IPS-18a (cell line): ENCODE data around the gene TMCO4.

ENCODE experiments used
- H3K27ac ChIP-seq: one replicate; pipeline ENCODE4 v1.5.1; 2013; ENCODE audit warnings: low read length
- H3K27me3 ChIP-seq: one replicate; pipeline ENCODE4 v1.6.1; 2013; ENCODE audit warnings: mild to moderate bottlenecking, low read length; ENCODE audit not compliant: control insufficient read depth, insufficient read depth
- H3K36me3 ChIP-seq: one replicate; pipeline ENCODE4 v1.6.1; 2013; ENCODE audit warnings: low read depth, low read length; ENCODE audit not compliant: control insufficient read depth
- H3K4me1 ChIP-seq: one replicate; pipeline ENCODE4 v1.6.1; 2013; ENCODE audit warnings: low read depth, low read length; ENCODE audit not compliant: control insufficient read depth
- H3K4me3 ChIP-seq: one replicate; pipeline ENCODE4 v1.5.1; 2013; ENCODE audit warnings: low read length
- H3K9ac ChIP-seq: one replicate; pipeline ENCODE4 v1.6.1; 2013; ENCODE audit warnings: mild to moderate bottlenecking, low read length, moderate library complexity
- H3K9me3 ChIP-seq: one replicate; pipeline ENCODE4 v1.6.1; 2013; ENCODE audit warnings: low read depth, low read length; ENCODE audit not compliant: control insufficient read depth

Gene TMCO4

DNA sequence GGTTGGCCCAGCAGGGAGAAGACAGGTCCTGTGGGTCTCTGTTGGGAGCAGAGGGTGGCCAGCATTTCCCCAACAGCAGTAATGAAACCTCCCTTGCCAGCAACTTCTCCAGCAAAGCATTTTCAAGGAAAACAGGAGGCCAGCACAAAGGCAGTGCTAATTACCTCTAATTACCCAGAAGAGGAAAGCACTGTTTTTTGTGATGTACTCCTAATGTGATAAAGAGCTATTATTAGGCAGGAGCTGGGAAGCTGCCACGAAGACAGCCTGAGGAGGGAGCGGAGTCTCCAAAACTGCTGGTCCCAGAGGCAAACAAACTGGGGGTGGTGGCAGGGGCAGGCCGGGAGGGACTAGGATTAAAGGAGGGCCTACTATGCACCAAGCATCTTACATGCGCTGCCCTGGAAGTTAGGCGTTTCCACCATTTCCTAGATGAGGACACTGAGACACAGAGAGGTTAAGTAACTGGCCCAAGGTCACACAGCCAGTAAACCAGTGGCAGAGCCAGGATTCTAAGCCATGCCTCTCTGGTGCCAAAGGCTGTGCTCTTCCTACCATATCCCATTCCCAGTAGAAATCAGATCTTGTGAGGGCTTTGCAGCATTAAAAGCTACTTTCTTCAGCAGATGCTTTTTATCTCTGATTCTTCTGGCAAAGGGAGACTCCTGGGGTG, 110.5 kb downstream of the TMCO4 start:
- Histone ChIP-seq H3K36me3 (no peaks in the 10 kb centered on the region), H3K4me1 (peaks cover 4% of the 10 kb centered on the region), H3K9ac (no peak overlapping the region), H3K4me3 (no peak overlapping the region), H3K27ac (no peak overlapping the region), H3K9me3 (no peaks in the 10 kb centered on the region), H3K27me3 (no peaks in the 10 kb centered on the region)

DNA sequence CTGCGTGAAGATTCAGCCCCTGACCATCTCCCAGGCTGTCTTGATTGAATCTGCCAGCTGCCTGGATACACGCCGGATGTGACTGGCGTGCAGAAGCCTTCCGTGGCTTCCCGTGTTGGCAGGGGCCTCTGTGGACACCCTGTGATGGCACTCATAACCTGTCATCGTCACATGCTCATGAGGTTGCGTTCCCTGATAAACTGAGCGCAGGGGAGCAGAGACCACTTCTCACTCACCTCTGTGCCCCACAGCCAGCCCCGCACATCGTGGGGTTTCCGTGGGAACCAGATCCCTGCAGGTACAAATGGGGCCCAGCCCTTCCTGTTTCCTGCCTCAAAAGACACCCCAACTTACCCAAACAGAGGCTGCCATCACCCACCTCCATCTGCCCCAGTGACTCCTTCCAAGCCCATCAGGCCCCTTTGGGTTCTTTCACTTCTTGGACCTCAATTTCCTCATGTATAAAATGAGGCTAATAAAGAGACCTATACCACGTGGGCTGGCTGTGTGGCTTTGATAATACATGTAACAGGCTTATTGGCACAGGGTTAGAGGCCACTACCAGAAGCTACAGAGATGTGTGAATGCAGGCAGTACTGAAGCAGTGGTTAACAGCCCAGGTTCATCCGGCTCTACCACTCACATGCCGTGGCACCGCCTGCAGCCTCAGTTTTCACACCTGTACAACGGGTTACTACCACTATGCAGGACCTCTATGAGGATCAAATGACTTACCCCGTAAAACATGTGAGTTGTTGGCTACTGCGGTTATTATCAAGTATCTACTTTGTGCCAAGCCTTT, 111.5 kb downstream of the TMCO4 start:
- Histone ChIP-seq H3K4me3 (no peak overlapping the region), H3K9ac (no peak overlapping the region), H3K27ac (no peak overlapping the region), H3K4me1 (peaks cover 4% of the 10 kb centered on the region), H3K27me3 (no peaks in the 10 kb centered on the region), H3K36me3 (no peaks in the 10 kb centered on the region), H3K9me3 (no peaks in the 10 kb centered on the region)

DNA sequence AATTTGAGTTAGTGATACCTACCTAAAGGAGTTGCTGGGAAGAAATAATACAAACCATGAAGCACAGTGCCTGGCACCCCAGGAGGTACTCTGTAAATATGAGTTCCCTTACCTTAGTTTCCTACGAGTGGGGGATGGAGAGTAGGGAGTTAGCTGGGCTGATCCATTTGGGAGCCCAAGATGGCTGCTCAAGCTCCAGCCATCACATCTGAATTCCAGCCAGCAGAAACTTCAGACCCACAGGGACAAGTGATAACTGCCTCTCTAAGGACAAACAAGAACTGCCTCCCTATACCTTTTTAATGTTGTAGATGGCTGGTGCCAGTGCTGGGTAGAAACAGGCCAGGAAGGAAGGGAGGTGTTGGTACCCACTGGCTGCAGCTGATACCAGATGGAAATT, 112.3 kb downstream of the TMCO4 start:
- H3K27me3 ChIP-seq, result no peaks in the 10 kb centered on the region
- H3K9me3 ChIP-seq, result no peaks in the 10 kb centered on the region
- no peak overlapping the region for H3K9ac ChIP-seq
- H3K36me3 ChIP-seq, result no peaks in the 10 kb centered on the region
- H3K27ac ChIP-seq, result no peak overlapping the region
- peaks cover 4% of the 10 kb centered on the region for H3K4me1 ChIP-seq
- no peak overlapping the region for H3K4me3 ChIP-seq

DNA sequence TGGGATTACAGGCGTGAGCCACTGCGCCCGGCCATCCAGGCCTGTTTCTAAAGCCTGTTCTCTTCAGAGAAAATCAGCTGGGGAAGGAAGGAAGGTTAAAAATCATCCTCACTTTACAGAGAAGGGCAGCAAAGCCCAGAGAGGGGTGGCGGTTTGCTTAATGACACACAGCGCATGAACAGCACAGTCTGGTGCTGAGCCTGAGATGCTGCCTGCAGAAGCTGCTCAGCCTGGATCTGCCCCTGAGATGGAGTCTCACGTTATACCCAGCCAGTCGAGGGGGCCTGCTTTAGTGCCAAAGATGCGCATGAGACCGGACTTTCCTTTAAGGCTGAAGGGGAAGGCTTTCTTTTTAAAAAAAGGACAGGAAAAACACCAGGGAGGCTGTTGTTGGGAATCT, 113.7 kb downstream of the TMCO4 start:
- H3K27me3 ChIP-seq, result no peaks in the 10 kb centered on the region
- no peak overlapping the region for H3K4me3 ChIP-seq
- no peaks in the 10 kb centered on the region for H3K9me3 ChIP-seq
- no peak overlapping the region for H3K27ac ChIP-seq
- peaks cover 4% of the 10 kb centered on the region for H3K4me1 ChIP-seq
- no peak overlapping the region for H3K9ac ChIP-seq
- no peaks in the 10 kb centered on the region for H3K36me3 ChIP-seq

DNA sequence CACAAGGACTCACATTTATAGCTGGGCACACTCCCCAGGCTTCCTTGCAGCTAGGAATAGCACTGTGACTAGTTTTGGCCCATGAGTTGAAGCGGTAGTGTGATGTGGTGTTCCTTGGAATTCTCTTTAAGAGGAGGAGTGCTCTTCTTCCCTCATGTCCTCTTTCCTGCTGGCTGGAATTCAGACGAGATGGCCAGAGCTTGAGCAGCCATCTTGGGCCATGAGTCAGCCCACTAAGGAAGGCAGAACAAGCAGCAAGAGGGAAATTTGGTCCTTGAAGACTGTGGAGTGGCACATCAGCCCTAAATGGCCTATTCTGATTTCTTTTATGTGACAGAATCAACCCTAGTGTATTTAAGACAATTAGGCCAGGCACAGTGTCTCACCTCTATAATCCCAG, 115.0 kb downstream of the TMCO4 start:
- no peak overlapping the region for H3K27ac ChIP-seq
- no peaks in the 10 kb centered on the region for H3K36me3 ChIP-seq
- H3K9ac ChIP-seq, result no peak overlapping the region
- no peaks in the 10 kb centered on the region for H3K27me3 ChIP-seq
- H3K9me3 ChIP-seq, result no peaks in the 10 kb centered on the region
- H3K4me3 ChIP-seq, result no peak overlapping the region
- peaks cover 4% of the 10 kb centered on the region for H3K4me1 ChIP-seq

DNA sequence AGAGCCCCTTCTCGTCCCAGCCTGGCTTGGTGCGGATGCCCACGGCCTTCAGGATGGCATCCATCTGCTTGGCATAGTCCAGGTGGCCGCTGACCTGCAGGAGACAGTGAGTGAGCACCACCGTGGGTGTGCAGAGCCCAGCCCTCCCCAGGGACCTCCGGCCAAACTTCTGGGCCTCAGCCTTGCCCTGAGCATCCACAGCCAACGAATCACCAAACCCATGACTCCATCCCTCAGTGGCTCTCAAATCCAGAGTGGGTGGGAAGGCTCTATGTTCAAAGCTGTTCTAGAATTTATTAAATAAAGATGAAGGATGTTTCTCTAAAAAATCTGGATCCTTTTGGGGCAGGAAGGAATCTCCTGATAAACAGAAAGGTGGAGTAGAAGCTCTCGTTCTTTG, 116.4 kb downstream of the TMCO4 start:
- H3K4me3 ChIP-seq, result no peak overlapping the region
- H3K9ac ChIP-seq, result no peak overlapping the region
- no peak overlapping the region for H3K27ac ChIP-seq

DNA sequence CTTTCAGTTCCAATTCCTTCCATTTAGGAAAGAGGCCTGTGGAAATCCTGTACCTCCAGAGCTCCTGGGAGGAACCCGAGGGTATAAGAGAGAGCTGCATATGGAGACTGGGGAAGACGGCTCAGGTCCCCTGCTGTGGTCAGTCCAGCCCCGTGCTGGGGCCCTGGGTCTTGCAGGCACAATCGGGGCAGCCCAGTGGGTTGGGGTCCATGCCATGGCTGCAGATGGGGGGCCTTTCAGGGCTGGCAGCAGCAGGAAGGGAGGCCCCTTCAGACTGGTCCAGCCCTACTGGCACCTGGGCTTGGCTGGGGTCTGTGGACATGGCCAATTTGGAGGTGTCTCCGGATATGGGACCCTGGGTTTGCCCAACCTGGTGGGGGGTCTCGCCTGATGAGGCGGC, 116.8 kb downstream of the TMCO4 start:
- Histone ChIP-seq H3K9me3 (no peaks in the 10 kb centered on the region), H3K4me3 (no peak overlapping the region), H3K27me3 (no peaks in the 10 kb centered on the region), H3K4me1 (peaks cover 4% of the 10 kb centered on the region), H3K9ac (no peak overlapping the region), H3K27ac (no peak overlapping the region), H3K36me3 (no peaks in the 10 kb centered on the region)

More for the DNA sequence above, 116.4 kb downstream of the TMCO4 start:
- H3K27me3 ChIP-seq, result no peaks in the 10 kb centered on the region
- no peaks in the 10 kb centered on the region for H3K36me3 ChIP-seq
- H3K4me1 ChIP-seq, result peaks cover 4% of the 10 kb centered on the region
- no peaks in the 10 kb centered on the region for H3K9me3 ChIP-seq

DNA sequence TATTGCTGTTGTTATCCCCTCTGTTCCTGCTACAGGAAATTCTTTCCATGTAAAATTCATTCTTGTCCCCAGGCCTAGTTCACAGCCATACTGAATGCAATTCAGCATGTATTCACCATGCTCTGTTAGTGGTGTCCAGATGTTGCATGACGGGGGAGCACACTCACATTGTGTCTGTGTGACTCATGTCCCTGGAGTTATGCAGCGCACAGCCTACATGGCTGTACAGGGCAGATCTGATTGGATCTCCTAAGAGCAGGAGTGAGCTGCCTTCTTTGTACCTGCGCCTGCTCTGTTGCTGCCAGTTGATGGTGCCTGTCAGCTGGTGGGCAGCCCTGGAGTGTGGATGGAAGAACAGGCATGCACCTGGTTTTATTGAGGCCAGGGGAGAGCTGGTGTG, 117.5 kb downstream of the TMCO4 start:
- no peak overlapping the region for H3K9ac ChIP-seq
- H3K4me1 ChIP-seq, result peaks cover 4% of the 10 kb centered on the region
- no peak overlapping the region for H3K27ac ChIP-seq
- no peaks in the 10 kb centered on the region for H3K36me3 ChIP-seq
- H3K27me3 ChIP-seq, result no peaks in the 10 kb centered on the region
- no peaks in the 10 kb centered on the region for H3K9me3 ChIP-seq
- H3K4me3 ChIP-seq, result no peak overlapping the region

DNA sequence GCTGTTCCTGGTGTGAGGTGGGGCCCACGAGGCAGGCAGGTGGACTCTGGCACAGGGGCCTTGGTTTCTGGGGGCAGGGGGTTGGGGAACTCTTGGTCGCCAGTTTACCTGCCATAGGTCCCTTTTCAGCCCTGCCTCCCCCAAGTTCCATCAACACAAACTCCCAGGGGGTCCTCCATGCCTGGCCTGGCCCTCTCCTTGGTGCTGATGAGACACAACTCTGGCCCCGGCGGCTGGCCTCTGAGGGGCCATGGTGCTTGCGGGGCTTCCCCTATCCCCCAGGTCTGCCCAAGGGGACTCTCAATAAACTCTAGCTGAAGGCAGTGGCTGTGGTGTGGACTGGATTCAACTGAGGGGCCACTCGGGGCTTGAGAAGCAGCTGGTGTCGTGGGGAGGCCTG, 119.1 kb downstream of the TMCO4 start:
- Histone ChIP-seq H3K9ac (no peak overlapping the region), H3K9me3 (no peaks in the 10 kb centered on the region), H3K36me3 (no peaks in the 10 kb centered on the region), H3K27me3 (peaks cover 2% of the 10 kb centered on the region), H3K4me1 (no peaks in the 10 kb centered on the region), H3K4me3 (no peak overlapping the region), H3K27ac (no peak overlapping the region)

DNA sequence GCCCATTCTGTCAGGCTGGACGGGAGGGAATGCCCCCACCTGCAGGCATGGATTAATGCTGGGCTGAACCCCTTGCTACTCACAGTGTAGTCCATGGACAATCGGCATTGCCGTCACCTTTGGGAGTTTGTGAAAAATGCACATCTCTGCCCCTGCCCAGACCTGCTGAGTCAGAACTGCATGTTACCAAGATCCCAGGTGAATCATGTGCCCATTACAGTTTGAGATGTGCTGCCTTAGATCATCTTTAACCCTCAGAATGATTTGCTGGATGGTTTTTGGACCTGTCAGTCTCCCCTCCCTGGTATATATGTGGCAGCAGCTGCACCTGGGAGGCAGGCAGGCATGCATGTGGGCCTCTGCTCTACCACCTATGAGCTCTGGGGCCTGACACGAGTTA, 120.0 kb downstream of the TMCO4 start:
- Histone ChIP-seq H3K9ac (no peak overlapping the region), H3K27me3 (peaks cover 7% of the 10 kb centered on the region), H3K4me1 (no peaks in the 10 kb centered on the region), H3K36me3 (no peaks in the 10 kb centered on the region), H3K27ac (no peak overlapping the region), H3K4me3 (no peak overlapping the region), H3K9me3 (no peaks in the 10 kb centered on the region)

DNA sequence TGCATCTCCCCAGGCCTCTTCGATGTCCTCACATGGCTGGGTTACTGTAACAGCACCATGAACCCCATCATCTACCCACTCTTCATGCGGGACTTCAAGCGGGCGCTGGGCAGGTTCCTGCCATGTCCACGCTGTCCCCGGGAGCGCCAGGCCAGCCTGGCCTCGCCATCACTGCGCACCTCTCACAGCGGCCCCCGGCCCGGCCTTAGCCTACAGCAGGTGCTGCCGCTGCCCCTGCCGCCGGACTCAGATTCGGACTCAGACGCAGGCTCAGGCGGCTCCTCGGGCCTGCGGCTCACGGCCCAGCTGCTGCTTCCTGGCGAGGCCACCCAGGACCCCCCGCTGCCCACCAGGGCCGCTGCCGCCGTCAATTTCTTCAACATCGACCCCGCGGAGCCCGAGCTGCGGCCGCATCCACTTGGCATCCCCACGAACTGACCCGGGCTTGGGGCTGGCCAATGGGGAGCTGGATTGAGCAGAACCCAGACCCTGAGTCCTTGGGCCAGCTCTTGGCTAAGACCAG, 120.7 kb downstream of the TMCO4 start:
- Histone ChIP-seq H3K4me1 (no peaks in the 10 kb centered on the region), H3K9me3 (no peaks in the 10 kb centered on the region), H3K36me3 (no peaks in the 10 kb centered on the region), H3K27ac (no peak overlapping the region), H3K9ac (no peak overlapping the region), H3K4me3 (no peak overlapping the region), H3K27me3 (peaks cover 7% of the 10 kb centered on the region)

DNA sequence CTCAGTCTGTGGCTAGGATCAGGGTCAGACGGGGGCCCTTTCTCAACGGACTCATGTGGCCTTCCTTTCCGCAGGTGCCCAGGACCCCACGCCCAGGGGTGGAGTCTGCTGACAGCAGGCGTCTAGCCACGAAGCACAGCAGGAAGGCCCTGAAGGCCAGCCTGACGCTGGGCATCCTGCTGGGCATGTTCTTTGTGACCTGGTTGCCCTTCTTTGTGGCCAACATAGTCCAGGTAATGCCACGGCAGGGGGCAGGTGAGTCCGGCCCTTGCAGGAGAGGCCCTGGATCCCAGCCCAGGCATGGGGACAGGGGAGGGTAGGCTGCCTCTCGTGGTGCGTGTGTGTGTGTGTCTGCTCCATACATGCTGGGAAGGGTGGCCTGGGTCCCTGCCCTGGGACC, 121.2 kb downstream of the TMCO4 start:
- Histone ChIP-seq H3K4me3 (no peak overlapping the region), H3K27me3 (peaks cover 7% of the 10 kb centered on the region), H3K4me1 (no peaks in the 10 kb centered on the region), H3K36me3 (no peaks in the 10 kb centered on the region), H3K9ac (no peak overlapping the region), H3K9me3 (no peaks in the 10 kb centered on the region), H3K27ac (no peak overlapping the region)
